ENCODE data around the gene COBL. TPM values are rescaled to one million over a fixed set of nuclear protein-coding genes. Genes with fewer than 3 reads are reported as not detected.

Gene COBL
- total RNA-seq, 1 experiment from 2014 or later = 52.3 TPM

- no peak overlapping the region for H2AK5ac ChIP-seq (ENCODE audit: insufficient read length, low read length)
- H4K91ac ChIP-seq (ENCODE audit: insufficient read length, low read depth, low read length) = no peak overlapping the region
- no peak overlapping the region for H3K27ac Mint-ChIP-seq
- no peak overlapping the region for H3K4me3 Mint-ChIP-seq
- H3K14ac ChIP-seq (ENCODE audit: insufficient read depth, low read length) = no peak overlapping the region
- no peak for TF ChIP-seq CTCF (conservative IDR thresholded peaks at IDR 0.05)
- H3K23ac ChIP-seq (ENCODE audit: insufficient read length, low read depth, low read length) = no peak overlapping the region
- no peaks in the 10 kb centered on the region for H3K27me3 Mint-ChIP-seq (ENCODE audit: low read depth)
- H3K9me3 ChIP-seq (ENCODE audit: control insufficient read depth, low read depth, low read length) = no peaks in the 10 kb centered on the region
- H2BK20ac ChIP-seq (ENCODE audit: low read depth, low read length, poor library complexity, severe bottlenecking) = no peak overlapping the region
- no peak overlapping the region for H3K4ac ChIP-seq (ENCODE audit: low read depth, low read length)
- peaks cover 7 to 33% (median 16%) of the 10 kb centered on the region in 3 experiments for H3K36me3 Mint-ChIP-seq (ENCODE audit: insufficient read depth in 1 of 3, low read depth in 3 of 3)
- no peak overlapping the region for H2BK12ac ChIP-seq (ENCODE audit: insufficient read length, low read depth, low read length)
- no peak for DNase-seq
- H3K18ac ChIP-seq (ENCODE audit: insufficient read length, low read depth, low read length) = no peak overlapping the region
- H3K4me2 ChIP-seq (ENCODE audit: insufficient read depth, insufficient read length, low read length) = no peak overlapping the region
- no peak overlapping the region for H2BK5ac ChIP-seq (ENCODE audit: insufficient read length, low read length)
- H3K4me1 ChIP-seq (ENCODE audit: insufficient read depth, low read length) = no peaks in the 10 kb centered on the region
- H2BK15ac ChIP-seq (ENCODE audit: low read depth, low read length) = no peak overlapping the region
- H3T11ph ChIP-seq (ENCODE audit: low read length) = no peak overlapping the region
- no peaks in the 10 kb centered on the region for H3K79me2 ChIP-seq (ENCODE audit: insufficient read depth, low read length)
- no peak overlapping the region for H3K9ac ChIP-seq (ENCODE audit: extremely low read depth, insufficient read length, low read length)
- peaks cover 9 to 11% of the 10 kb centered on the region in 2 experiments; a peak in 3 of 4 replicates for H3K4me1 Mint-ChIP-seq
- WGBS (ENCODE audit: extremely low coverage, insufficient read length, low lambda C conversion rate) = no CpG with 5 or more reads among the region's 3 CpGs
- no peak overlapping the region for H4K8ac ChIP-seq (replicated peaks; ENCODE audit: insufficient read length, low read depth, low read length)
- no peak overlapping the region for H2AFZ ChIP-seq (ENCODE audit: low read length)
- H4K5ac ChIP-seq (ENCODE audit: insufficient read length, low read depth, low read length) = no peak overlapping the region
- H3K27ac ChIP-seq (ENCODE audit: insufficient read length, low read depth, low read length) = no peak overlapping the region
- no peaks in the 10 kb centered on the region for H3K23me2 ChIP-seq (ENCODE audit: insufficient read length, low read depth, low read length, poor library complexity, severe bottlenecking)
- no peak overlapping the region for H2BK120ac ChIP-seq (ENCODE audit: low read depth, low read length, poor library complexity, severe bottlenecking)
- no peaks in the 10 kb centered on the region for H3K27me3 ChIP-seq (ENCODE audit: insufficient read depth, low read length)
- no peaks in the 10 kb centered on the region for H3K79me1 ChIP-seq (ENCODE audit: insufficient read depth, low read depth, low read length, poor library complexity, severe bottlenecking)
- peaks cover 1 to 7% of the 10 kb centered on the region in 2 experiments; a peak in 4 of 5 replicates for H3K9me3 Mint-ChIP-seq
- no peak overlapping the region for H3K56ac ChIP-seq (ENCODE audit: insufficient read length, low read depth, low read length)
- H4K20me1 ChIP-seq (ENCODE audit: control insufficient read depth, insufficient read depth, insufficient read length) = no peaks in the 10 kb centered on the region
These were observed 189.0 kb downstream of the COBL start for GRCh38 chr7:51127618-51127904.

Data from H9 (cell line).